Stimulated activated CD4-positive, alpha-beta T cell treated with anti-CD3 and anti-CD28 coated beads, Interleukin-2, amount 100 ng/mL, for 24 hours (primary cell): ENCODE results near the gene PPP2R2B.
A peak's percentile ranks its signal among the peaks of the same experiment; 100 is the strongest.

Experiments used
- DNase-seq, 2 donors: peaks; one replicate each; pipeline ENCODE4 v3.0.0-alpha.2; 2020

PPP2R2B gene

DNA sequence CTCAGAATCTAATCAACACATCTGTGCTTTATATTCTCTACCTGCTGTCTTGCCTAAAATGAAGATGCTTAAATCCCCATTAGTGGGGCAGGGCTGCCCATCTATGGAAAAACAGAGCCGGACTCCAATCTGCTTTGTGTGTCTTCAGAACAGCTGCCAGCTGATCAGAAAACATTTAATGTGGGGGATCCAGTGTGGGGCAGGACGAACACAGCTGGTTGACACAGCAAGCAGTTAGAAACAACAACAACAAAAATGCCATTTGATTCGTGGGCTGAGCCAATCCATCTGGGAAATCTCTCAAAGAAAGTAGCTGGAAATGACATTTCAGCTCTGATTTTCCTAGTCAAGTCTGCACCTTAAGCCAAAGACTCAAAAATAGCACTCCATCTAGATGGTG is 99.8 kb downstream of the PPP2R2B start:
- no peak for DNase-seq

DNA sequence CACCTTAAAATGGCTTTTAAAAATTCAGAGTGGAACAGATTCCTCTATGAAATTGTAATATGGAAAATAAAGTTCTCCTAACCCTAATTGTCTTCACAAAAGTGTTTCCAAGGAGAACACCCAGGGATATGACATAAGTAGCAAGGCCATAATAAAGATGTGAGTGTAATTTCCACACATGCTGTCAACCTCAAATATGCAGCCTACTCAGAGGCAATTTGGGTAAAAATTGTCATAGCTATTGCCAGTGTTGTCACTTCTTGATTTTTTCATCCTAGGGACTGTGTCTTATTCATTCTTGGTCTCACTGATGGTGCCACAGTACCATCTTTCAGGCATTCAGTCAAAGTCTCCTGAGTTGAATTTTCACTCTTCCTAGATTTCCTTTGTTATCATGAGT is 100.3 kb downstream of the PPP2R2B start:
- DNase-seq = no peak

DNA sequence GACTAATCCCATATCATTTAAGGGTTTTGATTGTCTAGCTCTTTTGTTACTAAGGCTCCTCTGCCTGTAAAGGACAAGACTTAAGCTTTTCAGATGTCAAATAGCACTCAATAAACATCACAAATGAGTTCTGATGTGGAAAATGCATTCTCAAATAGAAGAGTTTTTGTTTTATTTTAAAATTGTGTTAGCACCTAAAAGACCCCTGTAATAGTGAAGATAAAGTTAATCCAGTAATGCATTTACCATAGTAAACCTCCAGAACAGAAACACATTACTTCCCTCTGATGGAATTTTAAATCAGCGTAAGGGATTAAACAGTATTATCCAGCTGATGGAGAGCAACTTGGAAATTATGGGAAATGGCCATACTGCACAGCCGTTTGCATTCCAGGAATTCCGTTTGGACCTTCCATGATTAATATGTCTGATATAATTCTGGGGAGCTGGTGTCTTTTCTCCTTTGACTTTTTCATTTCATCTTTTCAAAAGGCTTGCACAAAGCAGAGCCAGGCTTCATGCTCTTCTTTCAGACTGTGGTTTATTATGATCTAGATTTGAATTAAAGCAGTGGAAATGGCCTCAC is 105.6 kb downstream of the PPP2R2B start:
- DNase-seq = no peak

DNA sequence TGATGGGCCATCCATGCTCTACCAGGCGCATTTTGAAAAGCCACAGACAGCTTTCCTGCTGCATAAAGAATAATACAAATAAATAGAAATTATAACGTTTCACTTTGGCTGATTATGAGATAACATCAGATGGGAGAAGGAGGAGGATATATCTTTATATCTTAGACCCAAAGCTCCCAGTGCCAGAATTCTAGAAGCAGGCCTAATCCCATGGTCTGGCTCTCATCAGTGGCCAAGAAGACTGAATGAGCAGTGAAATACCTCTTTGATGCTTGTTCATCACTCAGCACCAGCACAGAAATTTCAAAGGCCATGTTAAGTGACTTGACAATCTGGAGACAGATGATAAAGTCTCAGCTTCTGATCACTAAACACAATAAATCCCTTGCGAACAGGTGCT is 107.6 kb downstream of the PPP2R2B start:
- DNase-seq = no peak

DNA sequence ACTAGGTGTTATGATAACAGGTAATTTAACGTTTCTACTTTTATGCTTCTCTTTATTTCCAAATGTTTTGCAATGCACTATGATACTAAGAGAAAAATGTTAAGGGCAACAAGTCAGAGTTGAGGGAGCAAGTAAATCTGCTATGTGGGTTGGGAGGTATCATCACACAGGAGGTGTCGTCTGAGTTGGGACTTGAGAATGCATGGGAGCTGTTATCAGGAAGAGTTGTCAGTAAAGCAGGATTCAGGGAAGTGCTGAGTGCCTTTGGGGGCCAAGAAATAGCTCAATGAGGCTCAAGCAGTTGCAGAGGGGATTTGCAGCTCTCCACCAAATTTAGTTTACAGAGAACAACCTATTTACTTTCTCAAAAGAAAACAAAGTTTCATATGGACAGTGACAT is 108.0 kb downstream of the PPP2R2B start:
- no peak for DNase-seq

DNA sequence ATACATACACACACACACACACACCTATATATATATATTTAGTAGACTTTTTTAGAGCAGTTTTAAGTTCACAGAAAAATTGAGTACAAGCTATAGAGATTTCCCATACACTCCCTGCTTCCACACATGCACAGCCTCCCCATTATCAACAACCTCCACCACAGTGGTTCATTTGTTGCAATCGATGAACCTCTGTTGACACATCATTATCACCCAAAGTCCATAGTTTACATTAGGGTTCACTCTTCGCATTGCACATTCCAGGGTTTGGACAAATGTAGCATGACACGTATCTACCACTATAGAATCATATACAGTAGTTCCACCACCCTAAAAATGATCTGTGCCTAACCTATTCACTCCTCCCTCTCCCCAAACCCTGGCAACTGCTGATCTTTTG is 111.0 kb downstream of the PPP2R2B start:
- DNase-seq = no peak

DNA sequence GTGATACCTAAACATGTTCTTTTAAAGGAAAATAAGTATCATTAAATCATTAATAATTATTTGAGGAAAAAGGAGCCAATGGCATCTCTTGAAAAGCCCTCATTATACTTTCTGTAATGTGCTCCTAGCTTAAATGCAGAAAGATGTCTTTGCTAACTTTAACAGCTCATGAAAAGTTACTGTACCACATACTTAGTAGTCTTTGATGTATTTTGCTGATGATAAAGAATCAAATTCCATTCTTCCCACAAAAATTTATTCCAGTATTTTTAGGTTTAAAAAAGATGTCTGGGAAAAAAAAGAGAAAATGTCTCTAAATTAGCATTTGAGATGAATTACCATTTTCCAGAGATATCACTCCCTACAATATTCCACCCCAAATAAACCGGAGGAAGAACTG is 112.5 kb downstream of the PPP2R2B start:
- DNase-seq = no peak

DNA sequence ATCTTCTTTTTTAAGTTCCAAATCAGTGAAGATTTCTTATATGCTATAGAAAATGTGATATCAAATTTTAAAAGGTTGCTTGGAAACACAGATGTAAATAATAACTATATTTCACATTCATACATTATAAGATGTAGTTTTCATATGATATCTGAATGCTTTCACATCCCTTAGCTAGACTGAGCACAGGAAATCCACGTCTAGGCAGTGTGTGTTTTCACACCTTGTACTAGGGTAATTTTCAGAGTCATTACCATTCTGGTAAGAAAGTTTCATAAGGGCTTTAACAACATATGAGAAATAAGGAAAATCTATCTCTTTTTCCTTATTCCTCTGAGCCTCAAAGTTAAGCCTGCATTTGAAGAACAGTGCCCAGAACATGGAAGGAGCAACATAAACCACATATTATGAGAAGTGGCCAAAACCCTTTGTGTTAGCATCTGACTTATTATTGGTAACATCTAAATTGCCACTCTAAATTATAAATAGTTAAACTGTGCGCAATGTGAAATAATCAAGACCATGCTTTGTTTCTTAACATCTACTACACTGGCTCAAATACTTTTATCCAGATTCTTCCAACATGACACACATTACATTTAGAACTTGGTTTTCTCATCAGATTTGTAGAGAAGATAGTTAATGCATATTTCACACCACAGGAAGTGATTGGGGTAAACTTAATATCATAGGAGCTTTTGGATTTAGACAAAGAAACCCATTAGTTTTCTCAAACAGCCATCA is 113.3 kb downstream of the PPP2R2B start:
- DNase-seq = no peak

DNA sequence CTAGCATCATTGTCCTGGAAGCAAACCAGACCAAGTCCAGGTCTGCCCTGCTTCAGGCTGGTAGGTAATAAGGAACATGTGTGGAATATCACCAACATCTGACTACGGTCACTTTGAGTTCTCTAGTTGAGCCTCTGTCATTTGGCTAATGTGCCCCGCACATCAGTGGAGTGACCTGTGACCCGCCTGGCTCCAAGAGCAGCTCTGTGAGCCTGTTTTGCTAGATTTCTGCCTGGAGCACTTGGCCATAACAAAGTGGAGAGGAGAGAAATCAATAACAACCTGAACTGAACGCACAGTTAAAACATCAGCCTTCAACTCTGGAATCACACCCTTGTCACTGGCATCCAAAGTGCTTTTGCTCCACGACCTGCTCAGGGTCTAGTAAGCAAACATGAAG is 115.7 kb downstream of the PPP2R2B start:
- no peak for DNase-seq

DNA sequence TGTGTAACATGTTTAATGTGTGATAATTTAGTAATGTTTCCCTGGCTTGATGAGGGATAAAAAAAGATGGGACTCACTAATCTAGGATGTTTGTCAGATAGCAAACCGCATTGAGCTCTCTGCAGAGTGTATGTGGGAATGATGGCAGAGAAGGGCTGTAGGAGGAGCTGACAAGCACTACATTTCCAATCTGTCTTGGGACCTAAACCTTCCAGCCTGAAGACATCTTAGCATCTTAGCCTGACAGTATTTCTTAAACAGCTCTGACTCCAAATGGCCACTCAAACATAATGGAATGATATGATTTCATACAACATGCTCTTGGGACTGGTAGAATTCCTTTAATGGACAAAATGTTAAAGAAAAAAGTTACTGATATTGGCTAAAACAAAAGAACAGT is 116.7 kb downstream of the PPP2R2B start:
- no peak for DNase-seq

DNA sequence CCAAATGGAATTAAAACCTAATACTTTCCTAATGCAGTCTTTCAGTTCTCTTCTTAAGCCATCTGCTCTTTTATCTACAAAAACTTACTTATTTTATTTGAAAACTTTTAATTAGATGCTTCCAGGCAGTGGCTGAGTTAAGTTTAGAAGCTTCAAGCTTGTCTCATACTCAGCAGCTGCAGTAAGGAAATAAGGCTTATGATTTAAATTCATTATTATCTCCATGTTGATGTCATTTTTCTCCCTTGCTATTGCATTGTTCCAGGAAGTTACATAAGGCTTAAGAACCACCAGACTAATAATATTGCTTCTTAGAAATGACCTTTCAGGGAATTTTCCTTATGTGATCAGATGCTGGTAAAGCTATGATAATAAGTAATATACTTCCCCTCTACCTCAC is 119.6 kb downstream of the PPP2R2B start:
- DNase-seq = no peak

DNA sequence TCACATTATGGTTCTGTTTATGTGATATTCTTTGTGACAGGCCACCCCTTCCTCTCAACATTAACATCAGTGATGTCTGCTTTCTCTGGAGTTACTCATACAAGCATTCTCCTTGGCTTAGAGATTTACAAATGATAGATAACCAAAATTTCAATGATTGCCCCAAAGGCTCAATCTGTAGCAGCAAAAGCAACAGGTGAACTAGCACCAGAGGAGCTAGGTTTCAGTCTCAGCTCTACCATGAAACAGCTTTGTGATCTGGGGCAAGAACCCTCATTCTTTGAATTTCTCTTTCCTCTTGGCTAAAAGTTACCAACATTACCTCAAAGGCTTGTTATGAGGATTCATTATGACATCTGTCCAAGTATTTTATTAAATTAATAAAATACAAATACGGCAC is 120.5 kb downstream of the PPP2R2B start:
- no peak for DNase-seq

DNA sequence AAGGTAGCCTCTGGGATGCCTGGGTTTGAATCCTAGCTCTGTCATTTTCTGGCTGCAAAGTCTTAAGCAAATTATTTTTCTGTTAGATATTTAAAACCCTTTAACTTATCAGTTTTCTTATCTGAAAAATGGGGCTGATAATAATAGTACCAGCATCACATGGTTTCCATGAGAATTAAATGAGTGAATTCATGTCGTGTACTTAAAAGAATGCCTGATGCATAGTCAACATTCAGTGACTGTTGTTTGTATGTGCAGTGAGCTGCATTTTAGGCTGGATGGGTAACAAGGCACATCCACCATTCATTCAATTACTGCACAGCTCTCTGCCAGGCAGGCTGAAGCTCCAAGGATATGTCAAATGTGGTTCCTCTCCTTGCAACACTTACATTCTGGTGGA is 122.0 kb downstream of the PPP2R2B start:
- no peak for DNase-seq

DNA sequence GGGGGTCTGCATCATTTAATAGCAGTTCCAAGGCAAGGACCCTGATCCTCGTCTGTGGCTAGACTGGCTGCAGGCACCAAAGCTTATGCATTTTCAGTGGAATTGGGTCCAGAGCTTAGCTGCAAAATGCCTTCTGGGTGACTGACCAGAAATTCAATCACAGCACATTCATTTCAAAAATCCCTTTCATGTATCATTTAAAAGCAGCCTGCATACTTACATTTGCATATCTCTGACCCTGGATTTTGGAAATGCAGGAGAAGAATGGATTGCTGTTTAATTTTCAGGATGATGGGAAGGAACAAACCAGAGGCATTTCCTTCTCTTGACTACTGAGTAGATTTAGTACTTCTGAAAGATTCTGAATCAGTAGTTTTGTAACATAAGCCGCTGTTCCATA is 122.8 kb downstream of the PPP2R2B start:
- no peak for DNase-seq

DNA sequence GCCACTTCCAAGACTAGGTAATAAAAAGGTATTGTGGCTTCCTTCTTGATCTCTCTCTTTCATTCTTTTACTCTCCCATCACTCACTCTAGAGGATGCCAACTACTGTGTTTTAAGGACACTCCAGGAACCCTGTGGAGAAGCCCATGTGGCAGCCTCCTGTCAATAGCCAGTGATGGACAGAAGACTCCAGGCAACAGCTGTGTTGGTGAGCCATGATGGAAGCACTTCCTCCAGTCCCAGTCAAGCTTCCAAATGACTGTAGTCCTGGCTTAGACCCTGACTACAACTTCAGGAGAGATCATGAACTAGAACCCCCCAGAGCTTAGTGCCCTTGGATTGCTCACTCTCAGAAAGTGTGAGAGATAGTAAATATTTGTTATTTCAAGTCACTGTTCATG is 123.9 kb downstream of the PPP2R2B start:
- no peak for DNase-seq

DNA sequence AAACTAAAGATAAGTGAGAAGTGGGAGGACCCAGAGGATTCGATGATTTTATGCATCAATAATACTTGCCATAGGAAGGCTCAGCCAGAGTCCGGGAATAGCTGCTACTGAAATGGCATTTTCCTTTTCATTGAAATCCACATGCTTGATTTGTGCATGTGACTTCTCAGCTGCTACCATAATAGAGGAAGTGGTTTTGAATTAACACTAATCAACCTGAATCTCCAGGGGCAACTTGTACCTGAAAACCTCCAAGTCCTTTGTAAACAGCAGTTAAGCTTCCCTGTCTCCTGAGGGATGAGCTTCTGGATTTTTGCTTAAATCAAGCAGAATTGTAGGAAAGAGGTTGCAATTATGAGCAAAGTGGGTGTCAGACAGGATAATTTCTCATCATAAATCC is 124.9 kb downstream of the PPP2R2B start:
- no peak for DNase-seq

DNA sequence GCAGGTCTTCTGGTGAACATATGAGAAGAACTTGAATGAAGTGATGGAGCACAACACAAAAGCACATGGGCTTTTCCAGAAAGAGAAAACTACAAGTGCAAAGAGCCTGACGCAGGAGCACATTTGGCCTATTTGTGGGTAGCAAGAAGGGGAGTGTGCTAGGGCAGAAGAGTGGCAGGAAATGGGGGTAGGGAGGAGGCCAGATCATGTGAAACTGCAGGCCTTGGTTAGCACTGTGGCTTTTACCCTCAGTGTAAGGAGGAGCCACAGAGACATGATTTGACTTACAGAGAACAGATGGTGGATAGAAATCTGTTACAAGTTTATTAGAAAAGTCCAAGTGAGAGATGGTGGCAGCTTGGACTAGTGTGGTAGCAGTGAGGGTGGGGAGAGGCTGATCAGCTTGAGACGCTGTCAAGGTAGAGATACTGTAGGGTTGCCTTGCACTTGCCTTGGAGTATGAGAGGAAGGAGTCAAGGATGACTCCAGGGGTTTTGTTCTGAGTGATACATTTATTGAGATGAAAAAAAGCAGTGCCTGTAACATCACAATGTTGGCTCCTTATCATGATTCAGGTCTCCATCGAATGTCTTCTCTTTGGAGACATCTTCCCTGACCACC is 126.7 kb downstream of the PPP2R2B start:
- DNase-seq = peak; percentile 11 to 37

DNA sequence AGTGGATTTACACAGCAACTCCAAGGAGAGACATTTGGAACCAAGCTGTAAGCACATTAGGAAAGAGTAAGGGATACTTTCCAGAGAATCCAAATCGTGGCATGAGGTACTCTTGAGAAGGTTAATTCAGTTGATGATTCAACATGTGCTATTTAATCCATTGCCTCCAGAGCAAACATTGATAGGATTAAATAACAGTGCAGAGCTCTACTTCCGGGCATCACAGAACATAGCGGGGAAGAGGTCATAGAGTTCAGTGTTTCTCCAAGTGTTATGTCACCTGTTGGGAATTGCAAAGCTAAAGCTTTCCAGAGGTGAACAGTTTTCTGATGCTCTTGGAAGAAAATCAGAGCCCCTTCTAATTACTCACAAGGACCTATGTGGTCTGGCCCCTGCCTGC is 127.5 kb downstream of the PPP2R2B start:
- no peak for DNase-seq

DNA sequence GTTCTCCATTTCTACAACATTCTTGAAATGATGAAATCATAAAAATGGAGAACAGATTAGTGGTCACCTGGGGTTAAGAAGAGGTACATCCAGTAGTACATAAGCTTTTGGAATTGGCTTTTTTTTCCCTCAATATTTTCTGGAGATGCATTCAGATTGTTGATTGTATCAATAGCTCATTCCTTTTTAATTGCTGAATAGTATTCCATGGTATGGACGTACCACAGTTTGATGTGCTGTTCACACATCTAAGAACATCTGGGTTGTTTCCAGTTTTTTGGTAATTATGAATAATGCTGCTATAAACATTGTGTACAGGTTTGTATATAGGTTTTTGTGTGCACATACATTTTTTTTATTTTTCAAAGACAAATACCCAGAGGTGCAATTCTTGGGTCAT is 130.0 kb downstream of the PPP2R2B start:
- no peak for DNase-seq

DNA sequence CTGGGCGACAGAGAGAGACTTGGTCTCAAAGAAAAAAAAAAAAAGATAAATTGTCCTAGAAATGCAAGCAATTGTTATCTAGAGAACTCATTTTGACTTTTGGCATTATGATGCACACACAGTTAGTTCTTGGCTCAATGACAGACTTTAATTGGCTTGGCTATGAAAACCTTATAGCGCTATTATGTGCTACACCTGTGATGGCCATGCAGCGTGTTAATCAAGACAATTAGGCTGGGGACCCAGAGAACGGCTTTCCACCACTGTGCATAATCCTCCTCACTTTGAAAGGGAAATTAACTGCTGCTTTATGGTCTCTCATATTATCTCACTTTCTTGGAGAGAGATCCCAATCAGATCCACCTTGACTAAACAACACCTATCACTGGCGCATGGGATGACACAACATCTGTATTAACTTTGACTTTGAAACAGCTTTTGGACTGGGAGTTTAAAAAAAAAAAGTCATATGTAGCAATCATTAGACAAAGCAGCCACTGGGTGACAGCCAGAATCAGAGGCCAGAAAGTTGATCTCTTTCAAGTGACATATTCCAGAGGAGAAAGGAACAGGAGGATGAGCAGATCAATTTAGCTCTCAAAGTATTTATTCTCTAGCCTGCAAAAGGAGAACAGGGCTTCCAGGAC is 132.5 kb downstream of the PPP2R2B start:
- no peak for DNase-seq

DNA sequence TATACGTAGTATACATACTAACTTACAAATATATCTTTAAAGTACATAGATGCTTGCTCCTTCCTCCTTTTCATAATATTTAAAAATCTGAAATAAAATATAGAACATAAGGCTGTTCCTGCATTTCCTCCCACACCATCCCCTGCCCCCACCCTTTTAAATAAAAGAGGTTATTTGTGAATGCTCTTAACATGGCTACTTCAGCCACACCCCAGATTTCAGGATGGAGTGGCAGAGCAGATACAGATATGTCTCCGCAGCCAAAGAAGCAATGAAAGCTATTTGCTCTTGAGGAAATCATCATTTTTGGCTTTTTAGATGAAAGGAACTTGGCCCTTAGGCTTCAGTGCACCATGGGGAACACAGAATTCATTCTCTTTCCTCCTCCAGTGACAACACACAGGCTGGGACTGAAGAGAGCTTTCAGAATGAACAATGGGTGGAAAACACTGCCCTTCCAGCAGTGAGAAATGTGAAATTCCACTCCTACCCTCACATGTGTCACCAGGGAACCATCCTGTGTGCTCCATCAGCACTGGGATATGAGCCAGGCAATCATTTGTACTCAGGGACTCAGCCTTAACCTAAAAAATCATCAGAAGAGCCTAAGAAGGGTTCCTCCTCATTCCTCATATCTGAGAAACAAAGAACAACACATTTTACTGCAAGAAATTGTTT is 134.3 kb downstream of the PPP2R2B start:
- DNase-seq = no peak

DNA sequence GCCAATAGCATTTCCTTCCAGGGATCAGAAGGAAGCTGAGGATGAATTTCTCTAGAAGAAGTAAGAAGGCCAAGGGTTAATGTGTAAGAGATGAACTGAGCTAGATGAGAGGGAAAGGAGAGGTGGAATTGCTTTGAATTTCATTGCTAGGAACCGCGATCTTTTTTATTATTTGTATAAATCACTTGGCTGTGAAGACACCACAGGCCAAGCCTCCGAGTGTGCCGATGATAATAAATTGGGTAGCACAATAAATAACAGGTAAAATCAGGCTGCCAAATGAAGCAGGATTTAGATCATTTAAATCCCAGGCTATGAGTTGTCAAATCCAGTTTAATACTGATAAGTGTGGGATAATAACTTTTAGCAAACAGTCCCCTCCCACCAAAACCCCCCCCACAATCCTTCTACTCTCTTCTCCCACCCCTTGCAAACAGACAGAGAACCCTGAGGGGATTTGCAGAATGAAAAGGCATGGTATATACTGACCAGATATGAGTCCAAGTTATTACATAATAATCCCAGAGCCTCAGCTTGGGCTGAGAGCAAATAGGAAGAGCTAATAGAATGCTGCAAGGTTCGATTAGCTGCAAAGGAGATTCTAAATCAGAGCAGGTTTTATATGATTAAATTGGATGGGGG is 143.5 kb downstream of the PPP2R2B start:
- DNase-seq = no peak

DNA sequence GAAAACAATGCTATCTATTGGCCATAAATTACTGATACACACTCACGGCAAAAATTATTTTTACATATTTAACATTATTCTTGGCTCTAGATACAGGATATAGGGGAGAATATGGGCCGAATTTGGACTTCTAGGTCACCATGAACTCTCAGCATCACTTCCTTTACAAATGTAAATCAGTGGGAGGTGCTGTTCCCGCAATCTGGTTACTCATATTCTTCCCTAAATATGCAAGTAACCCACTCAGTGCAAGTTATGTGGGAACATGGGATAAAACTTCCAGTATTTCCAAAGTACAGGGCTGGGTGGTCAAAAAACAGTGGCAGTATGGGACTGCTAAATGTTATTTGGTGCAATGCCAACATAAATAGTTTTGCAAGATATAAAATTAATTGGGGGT is 145.6 kb downstream of the PPP2R2B start:
- no peak for DNase-seq
